Activated naive CD8-positive, alpha-beta T cell treated with anti-CD3 and anti-CD28 coated beads, Interleukin-2, amount 10 ng/mL, durations not matched to agents 7 days and 5 days (primary cell): Measurements from ENCODE around the gene AVPR1B. TPM values are rescaled to one million over a fixed set of nuclear protein-coding genes. Genes with fewer than 3 reads are reported as not detected.

ENCODE experiments used
- ATAC-seq: fragments of 150-1000 bp; cut with Tn5 transposase; one replicate; pipeline ENCODE4 v1.10.0; 2021; ENCODE audit warnings: low read depth, moderate library complexity
- POLR2A ChIA-PET: fragments of 350-600 bp; sonication (Branson Sonifier 250); formaldehyde crosslinking; loops from one replicate; lab custom pipeline; 2021; ENCODE audit warnings: antibody characterized with exemption; lab: Charles Lee
- DNase-seq: peaks from one replicate; pipeline ENCODE4 v3.0.0; 2021
- H3K27ac Mint-ChIP-seq: one replicate; pipeline ENCODE4 v1.8.0; 2022; ENCODE audit warnings: mild to moderate bottlenecking, mixed read lengths
- H3K27me3 Mint-ChIP-seq: one replicate; pipeline ENCODE4 v1.8.0; 2022; ENCODE audit warnings: mild to moderate bottlenecking, moderate library complexity, mixed read lengths
- H3K36me3 Mint-ChIP-seq: one replicate; pipeline ENCODE4 v1.8.0; 2021; ENCODE audit warnings: mild to moderate bottlenecking, mixed read lengths
- H3K4me1 Mint-ChIP-seq: one replicate; pipeline ENCODE4 v1.8.0; 2021; ENCODE audit warnings: mixed read lengths
- H3K4me3 Mint-ChIP-seq: one replicate; pipeline ENCODE4 v1.8.0; 2022; ENCODE audit warnings: mild to moderate bottlenecking, moderate library complexity, mixed read lengths
- H3K9me3 Mint-ChIP-seq: one replicate; pipeline ENCODE4 v1.8.0; 2021; ENCODE audit warnings: mixed read lengths
- total RNA-seq, 2 experiments: library from RNA; stranded (reverse); gene quantifications; one replicate each; pipeline ENCODE4 v1.2.3, GENCODE V29; 2021

Gene AVPR1B
- total RNA-seq, 2 experiments from 2014 or later, result not detected

DNA sequence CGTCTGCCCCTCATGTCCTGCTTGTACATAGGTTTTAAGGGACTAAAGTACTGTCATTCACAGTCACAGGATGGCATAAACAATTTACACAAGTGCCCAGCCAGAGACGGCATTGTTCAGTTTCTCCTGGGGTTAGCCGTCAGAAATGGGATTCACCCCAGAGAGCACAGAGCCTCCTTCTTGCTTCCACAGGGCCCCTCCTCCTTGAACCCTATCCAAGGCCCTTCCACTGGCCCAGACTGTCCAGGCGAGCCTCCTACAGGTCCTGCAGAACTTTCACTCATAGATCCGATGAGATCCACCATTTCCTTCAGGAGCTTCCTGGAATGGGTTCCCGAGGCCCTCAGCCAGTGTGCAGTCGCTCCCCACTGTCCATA is 10.0 kb downstream of the AVPR1B start:
- Mint-ChIP-seq H3K9me3 (no peaks in the 10 kb centered on the region), H3K4me3 (no peak overlapping the region), H3K36me3 (no peaks in the 10 kb centered on the region), H3K27me3 (peaks cover 11% of the 10 kb centered on the region), H3K4me1 (no peaks in the 10 kb centered on the region), H3K27ac (no peak overlapping the region)
- POLR2A ChIA-PET, result no interaction called here
- no peak for DNase-seq
- no peak for ATAC-seq

DNA sequence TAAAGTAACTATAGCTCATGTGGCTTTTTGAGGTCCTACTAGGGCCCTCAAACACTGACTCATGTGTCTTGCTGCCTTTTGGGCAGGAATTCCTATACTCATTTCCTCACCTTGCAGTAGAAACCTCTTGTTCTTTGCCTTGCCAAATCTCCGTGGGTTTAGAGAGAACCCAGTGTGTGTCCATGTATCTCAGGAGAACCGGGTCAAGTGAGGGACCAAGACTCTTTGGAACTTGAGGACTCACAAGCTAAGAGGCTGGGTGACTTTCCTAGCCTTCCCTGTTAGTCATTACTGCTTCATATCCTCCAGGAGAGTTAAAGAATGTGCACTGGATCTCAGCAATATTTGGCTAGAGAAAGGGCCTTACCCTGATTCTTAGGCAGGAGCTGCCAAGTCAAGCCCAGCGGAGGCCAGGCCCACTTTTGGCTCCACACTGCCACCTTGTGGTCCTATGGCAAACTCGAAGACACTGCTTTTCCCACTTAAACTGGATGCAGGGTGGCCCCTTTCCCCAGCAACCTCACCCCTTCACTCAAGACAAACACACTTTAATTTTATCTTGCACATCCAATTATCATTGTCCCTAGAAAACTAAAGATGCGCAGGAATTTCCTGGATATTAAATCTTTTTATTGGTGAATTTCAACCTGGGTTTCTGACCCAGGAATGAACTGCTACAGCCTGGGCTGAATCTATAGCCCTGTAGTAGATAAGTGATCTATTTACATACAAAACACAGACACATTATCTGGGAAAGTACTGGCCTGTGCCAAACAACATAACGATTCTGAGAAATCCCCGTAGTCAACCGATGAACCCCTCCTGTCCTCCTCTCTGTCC is 10.6 kb downstream of the AVPR1B start:
- no peak overlapping the region for H3K27ac Mint-ChIP-seq
- H3K9me3 Mint-ChIP-seq, result no peaks in the 10 kb centered on the region
- ATAC-seq (peak; percentile 84), DNase-seq (peak; percentile 77)
- H3K27me3 Mint-ChIP-seq, result peaks cover 15% of the 10 kb centered on the region
- POLR2A ChIA-PET, result interaction anchor here (0.7 kb wide), 1 partner anchor 123 kb away, joined by 3 read pairs; no protein-coding TSS in a partner anchor
- H3K4me3 Mint-ChIP-seq, result no peak overlapping the region
- no peaks in the 10 kb centered on the region for H3K36me3 Mint-ChIP-seq
- no peaks in the 10 kb centered on the region for H3K4me1 Mint-ChIP-seq

DNA sequence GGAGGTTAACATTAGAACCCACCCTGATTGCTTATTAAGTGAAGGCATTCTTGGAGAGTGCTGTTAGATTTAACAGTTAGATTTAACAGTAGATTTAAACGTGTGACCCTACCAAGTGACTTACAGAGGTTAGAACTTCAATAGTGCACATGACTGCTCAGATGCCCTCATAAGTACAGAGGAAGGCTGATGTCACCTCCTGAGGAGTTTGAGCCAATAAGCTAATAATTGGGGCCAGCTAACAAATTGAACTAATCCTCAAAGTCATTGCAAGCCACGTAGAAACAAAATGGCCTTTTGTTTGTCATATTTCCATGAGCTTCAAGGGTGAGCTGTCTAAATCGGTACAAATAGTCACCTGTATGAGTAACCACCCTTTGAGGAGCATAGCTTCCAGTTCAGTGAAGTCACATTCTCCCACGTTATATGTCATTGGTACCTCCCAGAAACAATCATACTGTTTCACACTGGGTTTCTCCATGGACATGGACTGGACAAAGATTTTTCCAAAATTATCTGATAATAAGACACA is 11.7 kb downstream of the AVPR1B start:
- no peak for ATAC-seq
- Mint-ChIP-seq H3K4me1 (peaks cover 2% of the 10 kb centered on the region), H3K27ac (no peak overlapping the region), H3K9me3 (no peaks in the 10 kb centered on the region), H3K27me3 (peaks cover 22% of the 10 kb centered on the region), H3K36me3 (no peaks in the 10 kb centered on the region), H3K4me3 (no peak overlapping the region)
- POLR2A ChIA-PET, result no interaction called here
- no peak for DNase-seq

DNA sequence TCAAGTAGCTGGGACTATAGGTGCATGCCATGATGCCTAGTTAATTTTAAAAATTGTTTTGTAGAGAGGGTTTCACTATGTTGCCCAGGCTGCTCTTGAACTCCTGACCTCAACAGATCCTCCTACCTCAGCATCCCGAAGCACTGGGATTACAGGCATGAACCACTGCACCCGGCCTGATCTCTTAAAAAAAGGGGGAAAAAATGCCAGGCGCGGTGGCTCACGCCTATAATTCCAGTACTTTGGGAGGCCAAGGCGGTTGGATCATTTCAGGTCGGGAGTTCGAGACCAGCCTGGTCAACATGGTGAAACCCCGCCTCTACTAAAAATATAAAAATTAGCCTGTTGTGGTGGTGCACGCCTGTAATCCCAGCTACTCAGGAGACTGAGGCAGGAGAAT is 13.2 kb downstream of the AVPR1B start:
- peaks cover 2% of the 10 kb centered on the region for H3K4me1 Mint-ChIP-seq
- no peaks in the 10 kb centered on the region for H3K36me3 Mint-ChIP-seq
- H3K27me3 Mint-ChIP-seq, result peaks cover 29% of the 10 kb centered on the region
- ATAC-seq (no peak), DNase-seq (no peak)
- no peak overlapping the region for H3K4me3 Mint-ChIP-seq
- H3K27ac Mint-ChIP-seq, result no peak overlapping the region
- POLR2A ChIA-PET, result no interaction called here
- H3K9me3 Mint-ChIP-seq, result no peaks in the 10 kb centered on the region

DNA sequence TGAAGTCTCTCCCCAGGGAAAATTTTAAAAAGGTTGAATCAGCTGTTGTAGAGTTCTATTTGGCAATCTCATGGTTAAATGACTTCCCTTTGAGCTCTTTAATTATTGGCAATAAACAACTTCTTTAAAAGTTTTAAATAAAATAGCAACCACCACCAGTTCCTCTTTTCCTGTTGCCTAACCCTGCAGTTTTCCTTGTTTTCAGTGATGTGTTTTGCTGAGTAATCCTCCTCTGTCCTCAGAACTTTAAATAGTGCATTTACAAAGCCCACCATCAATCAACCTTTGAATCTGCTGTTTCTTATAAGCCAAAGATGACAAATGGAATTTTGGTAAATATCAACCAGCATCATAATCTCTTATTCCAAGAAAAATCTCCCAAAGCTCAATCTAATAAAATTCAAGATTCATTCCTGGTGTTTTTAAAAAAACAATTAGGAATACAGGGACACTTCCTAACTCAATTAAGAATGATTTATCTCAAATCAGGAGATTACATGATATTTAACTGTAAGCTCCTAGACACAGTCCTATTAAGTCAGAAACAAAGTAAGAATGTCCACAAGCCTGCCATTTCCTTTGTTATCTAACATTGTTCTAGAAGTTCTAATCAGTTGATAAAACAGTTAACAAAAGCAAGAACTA is 14.8 kb downstream of the AVPR1B start:
- H3K4me1 Mint-ChIP-seq, result peaks cover 2% of the 10 kb centered on the region
- H3K4me3 Mint-ChIP-seq, result no peak overlapping the region
- ATAC-seq, result no peak
- H3K27me3 Mint-ChIP-seq, result peaks cover 29% of the 10 kb centered on the region
- H3K36me3 Mint-ChIP-seq, result no peaks in the 10 kb centered on the region
- no peaks in the 10 kb centered on the region for H3K9me3 Mint-ChIP-seq
- POLR2A ChIA-PET, result no interaction called here
- H3K27ac Mint-ChIP-seq, result no peak overlapping the region
- no peak for DNase-seq

DNA sequence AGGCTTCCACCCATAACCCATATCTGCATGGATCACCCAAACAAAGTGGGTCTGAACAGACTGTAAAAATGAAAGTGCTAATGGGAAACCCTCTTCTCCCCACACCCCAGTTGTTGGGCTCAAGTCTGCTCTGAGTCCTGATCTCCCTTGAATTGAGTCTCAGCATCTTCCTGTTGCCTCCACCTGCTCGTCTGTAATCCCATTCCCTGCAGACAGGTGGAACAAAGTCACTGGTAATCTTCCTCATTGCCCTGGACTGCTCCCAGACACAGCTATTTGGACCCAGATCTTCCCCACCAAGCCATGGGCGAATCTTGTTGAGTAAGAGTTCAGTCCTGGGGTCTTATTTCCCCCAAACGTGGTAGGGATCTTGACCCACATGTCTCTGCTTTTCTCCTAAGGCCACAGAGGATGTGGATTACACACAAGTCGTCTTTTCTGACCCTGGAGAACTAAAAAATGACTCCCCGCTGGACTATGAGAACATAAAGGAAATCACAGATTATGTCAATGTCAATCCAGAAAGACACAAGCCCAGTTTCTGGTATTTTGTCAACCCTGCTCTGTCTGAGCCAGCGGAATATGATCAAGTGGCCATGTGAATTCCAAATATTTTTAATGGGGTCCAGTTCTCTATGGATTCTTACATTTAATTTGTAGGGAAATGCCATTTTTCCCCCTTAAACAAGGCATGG is 15.7 kb downstream of the AVPR1B start:
- ATAC-seq (no peak), DNase-seq (no peak)
- Mint-ChIP-seq H3K36me3 (no peaks in the 10 kb centered on the region), H3K4me1 (peaks cover 2% of the 10 kb centered on the region), H3K9me3 (no peaks in the 10 kb centered on the region), H3K4me3 (no peak overlapping the region), H3K27me3 (peaks cover 29% of the 10 kb centered on the region), H3K27ac (no peak overlapping the region)
- POLR2A ChIA-PET, result no interaction called here

DNA sequence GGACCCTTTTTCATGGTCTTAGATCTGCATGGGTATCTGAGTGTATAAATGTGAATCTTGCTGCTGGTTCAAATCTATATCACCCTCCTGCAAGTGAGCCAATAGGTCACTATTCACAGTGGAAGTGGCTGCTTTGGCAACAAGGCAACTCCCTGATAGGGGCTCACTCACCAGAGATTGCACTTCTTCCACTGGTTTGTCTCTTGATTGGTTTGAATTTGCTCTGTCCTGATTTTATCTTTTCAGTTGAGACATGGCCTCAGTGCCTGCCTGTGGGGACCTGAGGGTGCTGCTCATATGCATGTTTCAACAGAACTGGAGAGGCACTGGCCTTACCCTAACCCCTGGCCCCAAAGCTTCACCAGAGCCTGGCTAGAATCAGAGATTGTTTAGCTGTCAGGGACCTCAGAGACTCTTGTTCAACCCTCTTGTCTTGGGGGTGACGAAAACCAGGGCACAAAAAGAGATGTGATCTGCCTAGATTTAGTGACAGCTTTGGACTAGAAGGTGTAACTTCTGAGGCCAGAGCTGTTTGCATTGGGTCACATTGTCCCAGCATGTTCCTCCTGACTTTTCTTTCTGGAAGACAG is 16.9 kb downstream of the AVPR1B start:
- ATAC-seq (no peak), DNase-seq (no peak)
- POLR2A ChIA-PET, result no interaction called here
- H3K36me3 Mint-ChIP-seq, result no peaks in the 10 kb centered on the region
- no peak overlapping the region for H3K27ac Mint-ChIP-seq
- H3K27me3 Mint-ChIP-seq, result peaks cover 34% of the 10 kb centered on the region
- H3K4me1 Mint-ChIP-seq, result peaks cover 2% of the 10 kb centered on the region
- H3K9me3 Mint-ChIP-seq, result no peaks in the 10 kb centered on the region
- H3K4me3 Mint-ChIP-seq, result no peak overlapping the region

DNA sequence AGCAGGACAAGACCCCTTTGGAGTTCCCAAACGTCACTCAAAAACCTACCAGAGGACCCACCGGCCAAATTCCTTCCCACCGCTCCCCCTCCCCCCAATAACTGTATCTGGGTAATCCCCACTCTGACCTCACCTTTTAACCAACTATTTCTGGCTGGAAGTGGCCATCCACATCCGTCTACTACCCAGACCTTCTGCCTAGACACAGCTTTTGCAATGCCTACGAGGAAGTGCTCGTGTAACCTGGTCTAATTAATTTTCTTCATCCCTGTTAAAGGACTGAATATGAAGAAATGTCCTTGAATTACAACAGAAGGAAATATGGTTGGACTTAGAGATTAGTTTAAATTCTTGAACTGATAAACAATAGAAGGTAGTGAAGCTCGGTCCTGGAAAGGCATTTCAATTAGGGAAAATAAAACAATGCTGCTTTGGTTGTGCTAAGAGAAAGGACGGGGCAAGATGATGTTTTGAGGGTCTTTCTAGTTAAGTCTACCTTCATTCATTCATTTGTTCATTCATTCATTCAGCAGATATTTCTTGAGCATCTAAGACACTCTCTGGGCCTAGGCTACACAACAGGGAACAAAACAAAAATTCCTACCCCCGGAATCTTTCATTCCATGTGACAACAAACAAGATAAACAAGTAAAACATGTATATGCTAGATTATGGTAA is 18.8 kb downstream of the AVPR1B start:
- H3K9me3 Mint-ChIP-seq, result no peaks in the 10 kb centered on the region
- peaks cover 49% of the 10 kb centered on the region for H3K27me3 Mint-ChIP-seq
- H3K27ac Mint-ChIP-seq, result no peak overlapping the region
- POLR2A ChIA-PET, result no interaction called here
- no peaks in the 10 kb centered on the region for H3K36me3 Mint-ChIP-seq
- H3K4me3 Mint-ChIP-seq, result no peak overlapping the region
- peaks cover 2% of the 10 kb centered on the region for H3K4me1 Mint-ChIP-seq
- DNase-seq, result no peak
- no peak for ATAC-seq

DNA sequence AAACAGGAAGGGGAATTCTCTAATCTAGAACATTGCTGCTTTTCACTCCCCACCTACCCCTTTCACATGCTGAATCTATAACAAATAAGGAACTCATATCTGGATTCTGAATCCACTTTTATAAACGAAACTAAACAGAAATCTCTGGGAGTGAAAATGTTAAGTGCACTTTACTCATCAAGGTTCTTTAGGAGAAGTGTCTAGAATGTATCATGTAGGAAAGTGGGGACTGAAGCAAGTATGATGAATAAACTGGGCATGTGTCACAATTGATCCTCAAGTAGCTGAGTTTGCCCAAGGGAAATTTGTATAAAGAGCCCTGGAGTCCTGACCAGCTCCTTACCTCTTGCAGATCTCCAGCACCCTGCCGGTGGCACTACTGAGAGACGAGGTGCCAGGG is 19.8 kb downstream of the AVPR1B start:
- POLR2A ChIA-PET, result no interaction called here
- no peak for DNase-seq
- peaks cover 52% of the 10 kb centered on the region for H3K27me3 Mint-ChIP-seq
- no peak overlapping the region for H3K4me3 Mint-ChIP-seq
- H3K4me1 Mint-ChIP-seq, result peaks cover 2% of the 10 kb centered on the region
- no peak for ATAC-seq
- H3K36me3 Mint-ChIP-seq, result no peaks in the 10 kb centered on the region
- H3K9me3 Mint-ChIP-seq, result no peaks in the 10 kb centered on the region
- H3K27ac Mint-ChIP-seq, result no peak overlapping the region

DNA sequence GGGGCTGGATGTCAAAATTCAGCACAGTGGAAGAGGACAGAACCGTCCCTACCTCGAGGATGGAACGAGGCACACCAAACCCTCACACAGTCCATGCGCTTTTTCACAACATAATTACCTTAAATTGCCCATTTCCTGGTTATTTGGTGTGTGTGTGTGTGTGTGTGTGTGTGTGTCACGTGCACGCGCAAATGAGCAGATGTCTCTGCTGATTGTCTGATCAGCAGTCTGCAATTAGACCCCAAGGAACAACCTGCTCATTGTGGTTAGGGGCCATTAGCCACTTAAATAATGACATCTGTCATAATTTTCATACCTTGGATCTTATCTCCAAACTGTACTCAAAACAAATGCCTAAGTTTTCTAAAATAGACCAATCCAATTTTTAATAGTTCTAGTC is 23.2 kb downstream of the AVPR1B start:
- ATAC-seq (no peak), DNase-seq (no peak)
- no peaks in the 10 kb centered on the region for H3K9me3 Mint-ChIP-seq
- H3K27ac Mint-ChIP-seq, result no peak overlapping the region
- POLR2A ChIA-PET, result no interaction called here
- peaks cover 39% of the 10 kb centered on the region for H3K27me3 Mint-ChIP-seq
- H3K4me1 Mint-ChIP-seq, result no peaks in the 10 kb centered on the region
- H3K36me3 Mint-ChIP-seq, result no peaks in the 10 kb centered on the region
- H3K4me3 Mint-ChIP-seq, result no peak overlapping the region

DNA sequence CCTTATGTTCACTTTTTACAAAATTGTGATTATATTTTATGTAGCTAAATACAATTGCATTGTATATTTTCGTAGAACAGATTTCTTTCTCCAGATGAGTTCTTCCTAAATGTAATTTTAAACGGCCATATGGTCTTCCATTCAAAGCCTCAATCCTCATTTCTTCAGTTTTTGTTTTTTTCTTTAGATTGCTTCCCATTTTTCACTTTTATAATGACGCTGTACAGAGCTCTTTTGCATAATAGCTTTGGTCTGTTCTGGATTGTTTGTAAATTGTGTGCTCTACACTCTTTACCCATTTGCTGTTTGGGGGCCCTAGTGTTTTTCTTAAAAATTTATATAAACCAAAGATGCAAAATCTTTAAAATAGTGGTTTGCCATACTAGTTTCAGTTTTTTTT is 27.8 kb downstream of the AVPR1B start:
- ATAC-seq (no peak), DNase-seq (no peak)
- Mint-ChIP-seq H3K36me3 (no peaks in the 10 kb centered on the region), H3K27ac (no peak overlapping the region), H3K4me3 (no peak overlapping the region), H3K9me3 (no peaks in the 10 kb centered on the region), H3K27me3 (peaks cover 45% of the 10 kb centered on the region), H3K4me1 (no peaks in the 10 kb centered on the region)
- POLR2A ChIA-PET, result no interaction called here

DNA sequence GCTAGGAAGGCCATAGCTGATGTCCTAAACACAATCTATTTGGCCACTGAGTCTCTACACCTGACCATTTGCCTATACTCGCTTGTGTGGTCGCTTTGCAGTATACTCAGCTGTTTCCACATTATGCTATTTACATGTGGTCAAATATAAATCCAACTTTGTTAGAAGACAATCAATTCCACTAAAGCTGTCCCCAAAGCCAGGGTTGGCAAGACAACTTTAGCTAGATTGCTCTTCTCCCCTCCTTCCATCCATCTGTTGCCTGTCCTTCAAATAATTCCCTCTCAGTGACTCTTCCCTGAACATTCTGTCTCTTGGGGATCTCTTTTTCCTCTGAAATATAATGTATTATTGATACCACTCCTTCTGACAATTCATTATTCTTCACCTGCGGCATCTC is 30.1 kb downstream of the AVPR1B start:
- Mint-ChIP-seq H3K36me3 (no peaks in the 10 kb centered on the region), H3K9me3 (no peaks in the 10 kb centered on the region), H3K27ac (no peak overlapping the region), H3K27me3 (peaks cover 33% of the 10 kb centered on the region), H3K4me1 (no peaks in the 10 kb centered on the region), H3K4me3 (no peak overlapping the region)
- ATAC-seq, result no peak
- POLR2A ChIA-PET, result no interaction called here
- DNase-seq, result no peak

DNA sequence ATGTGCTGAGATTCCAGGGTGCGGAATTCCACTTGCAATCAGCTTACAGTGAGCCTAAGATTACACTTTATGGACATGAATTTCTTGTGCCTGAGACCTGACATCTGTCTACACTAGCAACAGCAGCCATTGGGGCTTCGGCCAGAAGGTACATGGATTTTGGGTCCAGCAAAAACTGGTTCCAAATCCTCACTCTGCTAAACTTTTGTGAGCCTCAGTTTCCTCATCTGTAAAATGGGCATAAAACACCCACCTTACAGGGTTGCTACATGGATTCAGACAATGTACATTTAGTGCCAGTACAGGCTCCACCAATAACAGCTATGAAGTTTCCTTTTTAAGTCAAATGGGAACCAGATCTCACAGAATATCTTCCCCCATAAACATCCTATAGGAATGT is 33.4 kb downstream of the AVPR1B start:
- Mint-ChIP-seq H3K4me1 (peaks cover 13% of the 10 kb centered on the region), H3K36me3 (no peaks in the 10 kb centered on the region), H3K27me3 (peaks cover 28% of the 10 kb centered on the region), H3K4me3 (no peak overlapping the region), H3K27ac (no peak overlapping the region), H3K9me3 (no peaks in the 10 kb centered on the region)
- ATAC-seq, result no peak
- POLR2A ChIA-PET, result no interaction called here
- no peak for DNase-seq
